ENCODE measurements around the gene PTPRN2.

DNA sequence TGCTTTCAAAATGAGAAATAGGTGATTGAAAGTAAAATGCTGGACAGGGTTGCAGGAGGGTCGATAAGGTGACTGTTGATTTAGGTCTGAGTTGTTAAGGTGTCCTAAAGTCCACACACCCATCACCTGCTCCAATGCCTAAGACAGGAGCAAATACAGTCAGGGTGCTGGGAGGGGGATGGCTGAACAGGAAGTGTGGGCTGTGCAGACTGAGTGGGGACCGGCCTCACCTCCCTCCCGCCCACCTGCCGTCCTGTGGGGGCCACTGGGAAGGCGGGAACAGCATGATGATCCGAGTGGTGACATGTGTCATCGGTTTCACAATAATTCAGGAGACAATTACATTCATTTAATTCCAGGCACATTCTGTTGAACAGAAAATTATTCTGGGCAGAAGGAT, 990.1 kb downstream of the PTPRN2 start:
- TF ChIP-seq, protein P1, sequence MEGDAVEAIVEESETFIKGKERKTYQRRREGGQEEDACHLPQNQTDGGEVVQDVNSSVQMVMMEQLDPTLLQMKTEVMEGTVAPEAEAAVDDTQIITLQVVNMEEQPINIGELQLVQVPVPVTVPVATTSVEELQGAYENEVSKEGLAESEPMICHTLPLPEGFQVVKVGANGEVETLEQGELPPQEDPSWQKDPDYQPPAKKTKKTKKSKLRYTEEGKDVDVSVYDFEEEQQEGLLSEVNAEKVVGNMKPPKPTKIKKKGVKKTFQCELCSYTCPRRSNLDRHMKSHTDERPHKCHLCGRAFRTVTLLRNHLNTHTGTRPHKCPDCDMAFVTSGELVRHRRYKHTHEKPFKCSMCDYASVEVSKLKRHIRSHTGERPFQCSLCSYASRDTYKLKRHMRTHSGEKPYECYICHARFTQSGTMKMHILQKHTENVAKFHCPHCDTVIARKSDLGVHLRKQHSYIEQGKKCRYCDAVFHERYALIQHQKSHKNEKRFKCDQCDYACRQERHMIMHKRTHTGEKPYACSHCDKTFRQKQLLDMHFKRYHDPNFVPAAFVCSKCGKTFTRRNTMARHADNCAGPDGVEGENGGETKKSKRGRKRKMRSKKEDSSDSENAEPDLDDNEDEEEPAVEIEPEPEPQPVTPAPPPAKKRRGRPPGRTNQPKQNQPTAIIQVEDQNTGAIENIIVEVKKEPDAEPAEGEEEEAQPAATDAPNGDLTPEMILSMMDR (CRISPR knock-in tag; IDR thresholded peaks at IDR 0.05), result no peak
- TF ChIP-seq ZNF138 (CRISPR knock-in tag; IDR thresholded peaks at IDR 0.05; ENCODE audit: low read depth) (no peak), TBL1XR1 (IDR thresholded peaks at IDR 0.05; ENCODE audit: borderline replicate concordance, low read length, partially characterized antibody) (no peak), EHMT2 (IDR thresholded peaks at IDR 0.05; ENCODE audit: borderline replicate concordance, low read depth, low read length) (no peak), RBFOX2 (IDR thresholded peaks at IDR 0.05; ENCODE audit: low read depth, low read length) (no peak)
